Gastrocnemius medialis (tissue), 4 donors: ENCODE results near the gene DENND4B. TPM values are rescaled to one million over a fixed set of nuclear protein-coding genes. Genes with fewer than 3 reads are reported as not detected.
A peak's percentile ranks its signal among the peaks of the same experiment; 100 is the strongest.
"Not testable (repeated sequence)": the region's sequence is repeated elsewhere in the genome, so short reads cannot be mapped to it uniquely, and the experiment has no call there.

Experiments used
- ATAC-seq, 2 donors: fragments of 150-250 bp; one replicate each; pipeline ENCODE4 v1.9.1; 2016
- DNase-seq, 2 donors: peaks; one replicate each; pipeline ENCODE4 v3.0.0-alpha.2; 2019
- H3K27ac ChIP-seq, 4 donors: fragments of 200-600 bp; sonication (generic); 1 replicate in 1 of 4; 2 replicates in 3 of 4; pipeline ENCODE4 v1.5.1; 2016 to 2018; ENCODE audit warnings: mild to moderate bottlenecking in 2 of 4, moderate library complexity in 1 of 4
- H3K27me3 ChIP-seq, 3 donors: fragments of 200-600 bp; sonication (generic) in 2 of 3; 1 replicate in 1 of 3; 2 replicates in 2 of 3; pipeline versions ENCODE4 v1.5.1 to v1.6.0; 2016 to 2019; ENCODE audit warnings: mild to moderate bottlenecking in 1 of 3, moderate library complexity in 1 of 3
- H3K36me3 ChIP-seq, 2 donors: fragments of 200-600 bp; sonication (generic) in 1 of 2; one replicate each; pipeline ENCODE4 v1.5.1; 2017 to 2018
- H3K4me1 ChIP-seq, 2 donors: fragments of 200-600 bp; sonication (generic) in 1 of 2; one replicate each; pipeline ENCODE4 v1.5.1; 2016 to 2017; ENCODE audit warnings: mild to moderate bottlenecking in 2 of 2
- H3K4me3 ChIP-seq, 4 donors: fragments of 200-600 bp; sonication (generic) in 3 of 4; 1 replicate in 1 of 4; 2 replicates in 3 of 4; pipeline ENCODE4 v1.5.1; 2016 to 2019; ENCODE audit warnings: mild to moderate bottlenecking in 2 of 4
- H3K9me3 ChIP-seq, 3 donors: fragments of 200-600 bp; sonication (generic) in 2 of 3; 1 replicate in 1 of 3; 2 replicates in 2 of 3; pipeline ENCODE4 v1.5.1; 2016 to 2019
- CTCF ChIP-seq, 5 experiments: fragments of 450-650 bp in 3 of 5; fragments of 200-600 bp in 2 of 5; sonication (generic) in 2 of 5; IDR thresholded peaks in 4 of 5; conservative IDR thresholded peaks in 1 of 5; 1 replicate in 4 of 5; 2 replicates in 1 of 5; pipeline ENCODE4 v1.5.1; 2016 to 2019; ENCODE audit warnings: antibody characterized with exemption in 5 of 5, mild to moderate bottlenecking in 3 of 5, moderate library complexity in 3 of 5
- POLR2A ChIP-seq, 2 donors: fragments of 450-650 bp; IDR thresholded peaks; one replicate each; pipeline ENCODE4 v1.6.1; 2017; ENCODE audit warnings: antibody characterized with exemption in 2 of 2, mild to moderate bottlenecking in 2 of 2, moderate library complexity in 2 of 2
- in situ Hi-C, 4 donors: fragments of 200-750 bp; cut with MboI; loops; one replicate each; pipeline versions ENCODE4 v1.15.0 to v1.8.0; 2017; ENCODE audit warnings: low sequenced_read_pairs in 4 of 4
- intact Hi-C: fragments of 100-400 bp; cut with DNase I; formaldehyde crosslinking; loops from one replicate; pipeline ENCODE4 v1.15.1; 2023; ENCODE audit warnings: low total_unique reads
- total RNA-seq, 4 donors: library from RNA; depleted of rRNA; stranded (reverse); fragments of >200 nt; gene quantifications; one replicate each; pipeline versions ENCODE4 v1.1.0 to v1.2.3, GENCODE V29; 2016

Gene DENND4B
- total RNA-seq, 4 donors from 2014 or later = 38.0 to 45.8 (median 40.1) TPM

DNA sequence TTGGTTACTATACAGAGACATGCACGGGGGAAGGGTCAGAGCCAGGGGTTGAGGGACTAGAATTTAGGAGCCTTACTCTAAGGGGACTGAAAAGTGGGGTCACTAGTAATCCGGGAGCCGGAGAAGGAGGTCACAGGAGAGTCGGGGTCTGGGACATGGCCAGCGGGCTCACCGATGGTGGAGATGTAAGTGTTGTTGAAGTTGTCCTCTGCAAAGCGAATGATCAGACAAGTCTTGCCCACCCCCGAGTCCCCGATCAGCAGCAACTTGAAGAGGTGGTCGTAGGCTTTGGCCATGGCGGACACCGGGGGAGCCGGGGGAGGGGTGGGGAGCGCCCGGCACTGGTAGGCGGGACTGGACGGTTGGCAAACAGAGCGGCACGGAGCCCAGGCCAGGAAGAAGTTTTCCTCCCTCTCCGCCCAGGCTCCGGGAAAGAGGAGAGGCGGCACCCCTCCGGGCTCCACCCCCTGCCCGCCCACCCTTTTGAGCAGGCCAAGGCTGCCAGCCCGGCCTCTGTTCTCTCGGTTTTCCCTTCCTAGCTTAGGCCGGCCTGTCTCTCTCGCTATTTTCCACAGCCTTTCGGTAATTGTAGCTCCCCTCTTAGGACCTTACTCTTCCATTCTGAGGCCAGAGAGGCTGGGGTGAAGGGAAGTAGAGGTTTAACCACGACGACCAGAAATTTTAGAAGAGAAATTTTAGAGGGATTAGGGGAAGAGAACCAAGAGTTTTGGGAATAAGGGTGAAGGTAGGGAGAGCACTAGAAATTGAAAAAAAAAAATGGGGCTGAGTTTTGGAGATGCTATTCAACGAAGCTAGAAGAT lies 39.6 kb upstream of the DENND4B start, which contains the start of gene RAB13:
TSS of gene RAB13 (minus strand) at position 399 of the 821 bp plus-strand sequence. CDS start at position 296, 103 bp downstream.
- Histone ChIP-seq H3K9me3 (no peaks in the 10 kb centered on the region), H3K4me3 (peak within 1 kb of the TSS; percentile 59 to 66 (median 63)), H3K4me1 (peaks cover 7% of the 10 kb centered on the region in 2 donors), H3K36me3 (no peaks in the 10 kb centered on the region), H3K27me3 (no peaks in the 10 kb centered on the region), H3K27ac (peak within 1 kb of the TSS; percentile 80 to 89 (median 88))
- ATAC-seq (peak; percentile 59 to 63), DNase-seq (peak; percentile 78 to 82)
- TF ChIP-seq CTCF (IDR thresholded peaks at IDR 0.05 in 4 of 5, conservative IDR thresholded peaks at IDR 0.05 in 1 of 5) = no peak
- peak; percentile 33 to 39 for TF ChIP-seq POLR2A (IDR thresholded peaks at IDR 0.05)
- in situ Hi-C loops = loop anchor here (5.0 to 25.0 kb wide), 9 partner anchors 39 to 474 kb away; partner anchors contain the start of genes ILF2 (in 2 of the 4), SNAPIN (in 2 of the 4), DENND4B (in 1 of the 4) and GATAD2B (in 1 of the 4)
- intact Hi-C loops = loop anchor here (1.0 to 5.0 kb wide), 5 partner anchors 19 to 419 kb away; partner anchors contain the start of genes CREB3L4, DENND4B, GATAD2B and S100A2

DNA sequence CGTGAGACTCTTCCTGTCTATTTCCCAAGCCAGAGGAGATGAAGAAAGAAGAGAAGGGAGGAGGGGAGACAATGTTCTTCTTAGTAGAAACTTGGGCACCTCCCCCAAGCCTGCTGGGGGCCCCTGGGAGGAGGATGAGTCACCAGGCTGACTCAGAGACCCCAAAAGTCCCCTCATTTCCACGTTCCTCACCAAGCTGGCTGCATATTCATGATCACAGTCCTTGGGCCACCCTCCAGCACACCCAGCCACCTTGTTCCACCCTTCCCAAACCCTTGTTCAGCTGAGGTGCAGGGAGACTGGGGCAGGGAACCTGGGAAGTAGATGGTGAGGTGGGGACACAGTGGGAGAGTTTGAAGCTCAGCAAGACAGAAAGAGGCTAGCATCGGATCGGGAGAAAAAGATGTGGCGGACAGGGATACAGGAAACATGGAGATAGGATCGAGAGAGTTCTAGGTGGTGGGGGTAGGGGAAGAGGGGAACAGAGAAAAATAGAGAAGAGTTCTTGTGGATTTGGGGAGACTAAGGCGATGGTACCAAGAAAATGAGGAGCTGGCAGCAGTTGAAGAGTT lies 38.9 kb upstream of the DENND4B start:
- Histone ChIP-seq H3K4me3 (peak overlapping the region; percentile 59 to 66 (median 63)), H3K27ac (peak overlapping the region; percentile 80 to 89 (median 88)), H3K27me3 (no peaks in the 10 kb centered on the region), H3K9me3 (no peaks in the 10 kb centered on the region), H3K36me3 (no peaks in the 10 kb centered on the region), H3K4me1 (peaks cover 7% of the 10 kb centered on the region in 2 donors)
- TF ChIP-seq POLR2A (IDR thresholded peaks at IDR 0.05) (no peak), CTCF (IDR thresholded peaks at IDR 0.05 in 4 of 5, conservative IDR thresholded peaks at IDR 0.05 in 1 of 5) (no peak)
- ATAC-seq = peak in 1 of 2 donors; percentile 13
- peak in 1 of 2 donors; percentile 58 for DNase-seq
- in situ Hi-C loops (loop anchor here (5.0 to 25.0 kb wide), 9 partner anchors 38 to 473 kb away; partner anchors contain the start of genes ILF2 (in 2 of the 4), SNAPIN (in 2 of the 4), DENND4B (in 1 of the 4) and GATAD2B (in 1 of the 4)), intact Hi-C loops (loop anchor here (5.0 kb wide), 2 partner anchors 63 to 418 kb away; partner anchors contain the start of genes GATAD2B and S100A2)

- Histone ChIP-seq H3K27ac (peak overlapping the region in 3 of 4 donors; percentile 80 to 88 (median 88)), H3K4me3 (no peak overlapping the region), H3K4me1 (peaks cover 7% of the 10 kb centered on the region in 2 donors), H3K36me3 (no peaks in the 10 kb centered on the region), H3K27me3 (no peaks in the 10 kb centered on the region), H3K9me3 (no peaks in the 10 kb centered on the region)
- DNase-seq (no peak), ATAC-seq (no peak)
- in situ Hi-C loops (loop anchor here (10.0 to 25.0 kb wide), 6 partner anchors 60 to 472 kb away; partner anchors contain the start of genes ILF2 (in 2 of the 4), SNAPIN (in 2 of the 4), GATAD2B (in 1 of the 4) and NPR1 (in 1 of the 4)), intact Hi-C loops (no loop called here)
- TF ChIP-seq POLR2A (IDR thresholded peaks at IDR 0.05) (no peak), CTCF (IDR thresholded peaks at IDR 0.05 in 4 of 5, conservative IDR thresholded peaks at IDR 0.05 in 1 of 5) (no peak)
Observed at GRCh38 chr1:153984123-153984894, 37.8 kb upstream of the DENND4B start.

- ATAC-seq, H3K36me3 ChIP-seq, H3K27me3 ChIP-seq, intact Hi-C loops, DNase-seq, H3K9me3 ChIP-seq, H3K4me3 ChIP-seq, H3K27ac ChIP-seq: not testable (repeated sequence)
- in situ Hi-C loops = loop anchor here (10.0 to 25.0 kb wide), 6 partner anchors 57 to 469 kb away; partner anchors contain the start of genes ILF2 (in 2 of the 4), SNAPIN (in 2 of the 4), GATAD2B (in 1 of the 4) and NPR1 (in 1 of the 4)
- peaks cover 15 to 20% of the 10 kb centered on the region in 2 donors for H3K4me1 ChIP-seq
Observed at GRCh38 chr1:153981735-153982134, 35.2 kb upstream of the DENND4B start.

DNA sequence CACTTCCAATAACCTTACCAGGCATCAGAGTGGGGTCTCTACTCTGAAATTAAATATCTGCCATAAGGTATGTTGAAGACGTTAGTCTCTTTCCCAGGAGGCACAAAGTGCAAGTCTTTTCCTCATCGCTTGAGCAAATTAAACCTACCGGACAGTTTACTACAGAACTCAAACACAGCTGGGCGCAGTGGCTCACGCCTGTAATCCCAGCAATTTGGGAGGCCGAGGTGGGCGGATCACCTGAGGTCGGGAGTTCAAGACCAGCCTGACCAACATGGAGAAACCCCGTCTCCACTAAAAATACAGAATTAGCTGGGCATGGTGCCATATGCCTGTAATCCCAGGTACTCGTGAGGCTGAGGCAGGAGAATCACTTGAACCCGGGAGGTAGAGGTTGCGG lies 32.6 kb upstream of the DENND4B start:
- H3K9me3 ChIP-seq, H3K4me3 ChIP-seq, ATAC-seq, DNase-seq, intact Hi-C loops, H3K27me3 ChIP-seq: not testable (repeated sequence)
- H3K36me3 ChIP-seq = peaks cover 0 to 22% of the 10 kb centered on the region in 2 donors
- in situ Hi-C loops = loop anchor here (10.0 to 25.0 kb wide), 5 partner anchors 164 to 467 kb away; partner anchors contain the start of genes ILF2 (in 2 of the 4), SNAPIN (in 2 of the 4), NPR1 (in 1 of the 4) and S100A3 (in 1 of the 4)
- peaks cover 20 to 24% of the 10 kb centered on the region in 2 donors for H3K4me1 ChIP-seq
- peak overlapping the region in 3 of 4 donors; percentile 15 to 93 (median 92) for H3K27ac ChIP-seq
